CD4-positive, alpha-beta T cell treated with Interferon gamma for 1 hour (primary cell): ENCODE measurements around the gene GBE1.

Experiments
- DNase-seq: peaks from one replicate; pipeline ENCODE4 v3.0.0-alpha.2; 2020

Gene GBE1

GRCh38 chr3:81459733-81460132 lies 301.7 kb downstream of the GBE1 start:
- DNase-seq: no peak

GRCh38 chr3:81452418-81452817 lies 309.0 kb downstream of the GBE1 start:
- no peak for DNase-seq

GRCh38 chr3:81451611-81452010 lies 309.8 kb downstream of the GBE1 start:
- DNase-seq: no peak

GRCh38 chr3:81451140-81451539 lies 310.3 kb downstream of the GBE1 start:
- DNase-seq: no peak

- no peak for DNase-seq
These were observed 314.6 kb downstream of the GBE1 start for GRCh38 chr3:81446806-81447205.

GRCh38 chr3:81445712-81446111 lies 315.7 kb downstream of the GBE1 start:
- DNase-seq: no peak

GRCh38 chr3:81444817-81445460 lies 316.5 kb downstream of the GBE1 start:
- DNase-seq: no peak

GRCh38 chr3:81443958-81444357 lies 317.5 kb downstream of the GBE1 start:
- DNase-seq: no peak

GRCh38 chr3:81443457-81443782 lies 318.0 kb downstream of the GBE1 start:
- no peak for DNase-seq

- DNase-seq: no peak
These were observed 318.5 kb downstream of the GBE1 start for GRCh38 chr3:81442758-81443456.

GRCh38 chr3:81440661-81441060 lies 320.8 kb downstream of the GBE1 start:
- no peak for DNase-seq
